HG03558 (cell line): ENCODE results near the gene PITPNM2.

ENCODE experiments used
- ATAC-seq: cut with Tn5 transposase; IDR thresholded peaks from one replicate; pipeline ENCODE4 v1.9.1; 2021; ENCODE audit warnings: moderate number of reproducible peaks; ENCODE audit not compliant: unreplicated experiment; ENCODE audit errors: extremely low read depth

The PITPNM2 gene

DNA sequence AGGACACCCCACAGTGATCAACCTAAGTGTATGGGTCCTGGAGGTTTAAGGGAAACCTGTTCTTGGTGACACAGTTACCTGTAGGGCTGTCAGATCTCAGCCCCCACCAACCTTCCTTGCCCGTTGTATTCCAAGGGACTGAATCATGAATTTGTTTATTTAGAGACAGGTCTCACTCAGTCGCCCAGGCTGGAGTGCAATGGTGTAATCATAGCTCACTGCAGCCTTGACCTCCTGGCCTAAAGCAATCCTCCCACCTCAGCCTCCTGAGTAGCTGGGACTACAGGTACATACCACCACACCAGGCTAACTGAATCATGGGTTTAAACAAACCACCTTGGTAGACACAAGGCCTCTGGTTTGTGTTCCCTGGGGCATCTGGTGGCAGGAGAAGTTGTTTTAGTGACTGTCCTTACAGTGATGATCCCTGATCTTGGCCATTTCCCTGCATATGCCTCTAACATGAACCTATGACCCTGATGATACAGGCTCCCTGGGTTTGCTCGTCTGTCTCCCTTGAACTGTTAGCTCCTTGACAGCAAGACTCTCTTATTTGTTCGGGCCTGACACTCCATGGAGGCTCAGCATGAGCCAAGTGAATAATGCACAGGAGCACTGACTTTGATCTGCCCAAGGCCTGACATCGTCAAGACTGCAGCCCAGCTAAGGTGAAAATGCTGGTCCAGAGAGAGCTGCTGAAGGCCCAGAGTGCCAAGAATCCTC lies 47.9 kb downstream of the PITPNM2 start:
- no peak for ATAC-seq

DNA sequence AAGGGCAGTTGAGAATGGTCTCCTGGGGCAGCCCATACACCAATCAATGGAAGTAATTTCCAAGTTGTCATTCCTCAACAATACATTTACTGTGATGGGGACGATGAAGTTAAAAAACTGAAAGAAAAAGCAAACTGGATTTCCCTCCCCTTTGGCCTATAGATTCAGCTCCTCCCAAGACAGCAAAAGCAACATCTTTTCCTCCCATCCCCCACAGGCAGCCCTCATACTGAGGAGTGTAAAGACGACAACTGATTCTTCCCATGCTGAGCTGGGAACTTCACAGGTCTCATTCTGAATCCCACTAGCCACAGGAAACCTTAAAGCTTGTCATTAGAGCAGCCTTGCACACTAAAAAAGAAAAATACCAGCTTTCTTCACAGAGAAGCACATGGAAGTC lies 48.5 kb downstream of the PITPNM2 start:
- ATAC-seq = no peak

GRCh38 chr12:123101526-123101925 lies 49.4 kb downstream of the PITPNM2 start:
- no peak for ATAC-seq
